HEK293T (cell line): ENCODE results near the gene TMEM238L.

Experiments
- CTBP1 ChIP-seq: fragments of 450-650 bp; IDR thresholded peaks from 2 replicates; pipeline ENCODE4 v1.6.1; 2016; ENCODE audit warnings: borderline replicate concordance
- ELF4 ChIP-seq: fragments of 450-650 bp; IDR thresholded peaks from 2 replicates; pipeline ENCODE4 v1.6.1; 2017; ENCODE audit warnings: antibody characterized with exemption
- FOXK2 ChIP-seq: fragments of 450-650 bp; IDR thresholded peaks from 2 replicates; pipeline ENCODE4 v1.6.1; 2016; ENCODE audit warnings: mild to moderate bottlenecking
- LEF1 ChIP-seq: fragments of 450-650 bp; IDR thresholded peaks from 2 replicates; pipeline ENCODE4 v1.6.1; 2017; ENCODE audit warnings: mild to moderate bottlenecking, borderline replicate concordance
- NFRKB ChIP-seq: fragments of 450-650 bp; IDR thresholded peaks from 2 replicates; pipeline ENCODE4 v1.6.1; 2016; ENCODE audit warnings: mild to moderate bottlenecking, moderate library complexity
- PKNOX1 ChIP-seq: fragments of 450-650 bp; IDR thresholded peaks from 2 replicates; pipeline ENCODE4 v1.6.1; 2016
- SUZ12 ChIP-seq: fragments of 450-650 bp; IDR thresholded peaks from 2 replicates; pipeline ENCODE4 v1.6.1; 2016; ENCODE audit warnings: mild to moderate bottlenecking
- ZNF384 ChIP-seq: fragments of 450-650 bp; IDR thresholded peaks from 2 replicates; pipeline ENCODE4 v1.6.1; 2016

- TF ChIP-seq CTBP1 = no peak
- TF ChIP-seq NFRKB = no peak
- no peak for TF ChIP-seq ELF4
- TF ChIP-seq PKNOX1 = no peak
- no peak for TF ChIP-seq ZNF384
- TF ChIP-seq LEF1 = no peak
- TF ChIP-seq FOXK2 = no peak
- no peak for TF ChIP-seq SUZ12
Observed at GRCh38 chr17:10750210-10750609, 53.7 kb downstream of the TMEM238L start.
